GM12878 (cell line): ENCODE results near the gene BSN. TPM values are rescaled to one million over a fixed set of nuclear protein-coding genes. Genes with fewer than 3 reads are reported as not detected.

Source experiments
- BCL3 ChIP-seq: IDR thresholded peaks from 2 replicates; pipeline ENCODE4 v1.6.1; 2011; ENCODE audit warnings: borderline replicate concordance, low read depth, mild to moderate bottlenecking, moderate library complexity, low read length; ENCODE audit not compliant: insufficient read depth, poor library complexity, severe bottlenecking
- BHLHE40 ChIP-seq, 2 experiments: fragments of 450-650 bp in 1 of 2; IDR thresholded peaks; 2 replicates each; pipeline ENCODE4 v1.6.1; 2011 to 2017; ENCODE audit warnings: low read depth in 2 of 2, borderline replicate concordance in 1 of 2, improper control_type of control experiment in 1 of 2, low read length in 1 of 2, mild to moderate bottlenecking in 1 of 2
- BRCA1 ChIP-seq: IDR thresholded peaks from 2 replicates; pipeline ENCODE4 v1.6.1; 2011; ENCODE audit warnings: low read depth, low read length, improper control_type of control experiment
- CBFB ChIP-seq: IDR thresholded peaks from 2 replicates; pipeline ENCODE4 v1.6.1; 2016; ENCODE audit warnings: antibody characterized with exemption, low read depth
- CHD2 ChIP-seq: IDR thresholded peaks from 2 replicates; pipeline ENCODE4 v1.6.1; 2011; ENCODE audit warnings: low read depth, low read length, improper control_type of control experiment, borderline replicate concordance
- CHD4 ChIP-seq: fragments of 200-600 bp; sonication (generic); IDR thresholded peaks from 2 replicates; pipeline ENCODE4 v1.6.1; 2016; ENCODE audit warnings: mild to moderate bottlenecking
- EGR1 ChIP-seq, 2 experiments: IDR thresholded peaks; 1 replicate in 1 of 2; 2 replicates in 1 of 2; pipeline ENCODE4 v1.6.1; 2011 to 2012; ENCODE audit warnings: low read depth in 2 of 2, low read length in 2 of 2, borderline replicate concordance in 1 of 2, mild to moderate bottlenecking in 1 of 2, moderate library complexity in 1 of 2
- ESRRA ChIP-seq: IDR thresholded peaks from 2 replicates; pipeline ENCODE4 v1.6.1; 2012; ENCODE audit warnings: mild to moderate bottlenecking, low read length, improper control_type of control experiment
- FOS ChIP-seq: IDR thresholded peaks from 3 replicates; pipeline ENCODE4 v1.6.1; 2011; ENCODE audit warnings: borderline replicate concordance; ENCODE audit not compliant: insufficient read length; ENCODE audit errors: extremely low read depth
- GABPA ChIP-seq: IDR thresholded peaks from 2 replicates; pipeline ENCODE4 v1.6.1; 2014; ENCODE audit warnings: antibody characterized with exemption, low read depth, mild to moderate bottlenecking, inconsistent platforms
- GATAD2B ChIP-seq: fragments of 450-650 bp; conservative IDR thresholded peaks from 2 replicates; pipeline ENCODE4 v1.6.1; 2017; ENCODE audit warnings: low read depth, mild to moderate bottlenecking, moderate library complexity
- HDGF ChIP-seq: fragments of 450-650 bp; IDR thresholded peaks from 2 replicates; pipeline ENCODE4 v1.6.1; 2016; ENCODE audit warnings: antibody characterized with exemption
- IKZF2 ChIP-seq, 2 experiments: fragments of 450-650 bp; IDR thresholded peaks; 2 replicates each; pipeline ENCODE4 v1.6.1; 2017; ENCODE audit warnings: mild to moderate bottlenecking in 2 of 2, moderate library complexity in 2 of 2
- MEF2A ChIP-seq: IDR thresholded peaks from 2 replicates; pipeline ENCODE4 v1.6.1; 2011; ENCODE audit warnings: low read depth, mild to moderate bottlenecking, low read length, moderate library complexity; ENCODE audit not compliant: insufficient read depth
- MEF2B ChIP-seq: fragments of 450-650 bp; IDR thresholded peaks from 2 replicates; pipeline ENCODE4 v1.6.1; 2018; ENCODE audit warnings: mild to moderate bottlenecking, moderate library complexity; ENCODE audit not compliant: partially characterized antibody, poor library complexity, severe bottlenecking
- MXI1 ChIP-seq: fragments of 150-350 bp; IDR thresholded peaks from 2 replicates; pipeline ENCODE4 v1.6.1; 2011; ENCODE audit warnings: low read depth, mild to moderate bottlenecking, inconsistent platforms, low read length, improper control_type of control experiment
- PKNOX1 ChIP-seq: fragments of 450-650 bp; IDR thresholded peaks from 2 replicates; pipeline ENCODE4 v1.6.1; 2016; ENCODE audit warnings: mild to moderate bottlenecking
- RAD21 ChIP-seq: IDR thresholded peaks from 2 replicates; pipeline ENCODE4 v1.6.1; 2011; ENCODE audit warnings: mild to moderate bottlenecking, low read depth, low read length, moderate library complexity; ENCODE audit not compliant: insufficient read depth
- RBBP5 ChIP-seq: fragments of 200-600 bp; sonication (generic); conservative IDR thresholded peaks from 2 replicates; pipeline ENCODE4 v1.6.1; 2016
- RELB ChIP-seq: fragments of 450-650 bp; IDR thresholded peaks from 2 replicates; pipeline ENCODE4 v1.6.1; 2017; ENCODE audit warnings: low read depth, mild to moderate bottlenecking, moderate library complexity
- SMARCA5 ChIP-seq: fragments of 450-650 bp; IDR thresholded peaks from 2 replicates; pipeline ENCODE4 v1.6.1; 2017; ENCODE audit warnings: mild to moderate bottlenecking
- SP1 ChIP-seq: IDR thresholded peaks from one replicate; pipeline ENCODE4 v1.6.1; 2011; ENCODE audit warnings: low read depth, low read length
- SPI1 ChIP-seq: IDR thresholded peaks from 2 replicates; pipeline ENCODE4 v1.6.1; 2011; ENCODE audit warnings: low read depth, mild to moderate bottlenecking, low read length, moderate library complexity, borderline replicate concordance; ENCODE audit not compliant: insufficient read depth
- TAF1 ChIP-seq: IDR thresholded peaks from 2 replicates; pipeline ENCODE4 v1.6.1; 2011; ENCODE audit warnings: mild to moderate bottlenecking, low read depth, low read length, borderline replicate concordance
- YY1 ChIP-seq: IDR thresholded peaks from 2 replicates; pipeline ENCODE4 v1.6.1; 2011; ENCODE audit warnings: low read depth, mild to moderate bottlenecking, low read length
- polyA plus RNA-seq, 11 experiments: library from polyadenylated mRNA; depleted of rRNA in 4 of 11; unstranded in 6 of 11; stranded (reverse) in 5 of 11; fragments of >200 nt; fragmentation: Nextera tagmentation in 4 of 11; fragmentation: Illumina TruSeq in 1 of 11; extraction: Ambion mirVana in 4 of 11; extraction: Trizol in 1 of 11; gene quantifications; 1 replicate in 1 of 11; 2 replicates in 10 of 11; pipeline versions ENCODE4 v1.2.1 to v1.2.3, GENCODE V29; 2011 to 2016; ENCODE audit warnings: inconsistent platforms in 2 of 11, missing spikeins in 2 of 11, low read depth in 1 of 11
- total RNA-seq, 4 experiments: library from RNA; depleted of rRNA in 3 of 4; stranded (reverse); fragments of >200 nt in 3 of 4; fragmentation: Illumina TruSeq in 1 of 4; extraction: Trizol in 1 of 4; gene quantifications; 2 replicates each; pipeline versions ENCODE4 v1.2.1 to v1.2.3, GENCODE V29; 2013 to 2021

Gene BSN
- total and polyA plus RNA-seq, 10 of the 15 experiments (the other 5 are each of a cell fraction or from before 2014, with no cell fraction given), result under 0.01 to 0.19 (median 0.05) TPM; not detected in 1

GRCh38 chr3:49673715-49674496, 119.6 kb downstream of the BSN start, which contains the start of gene APEH (continued):
- TF ChIP-seq BHLHE40 (IDR thresholded peaks at IDR 0.05; ENCODE audit: borderline replicate concordance in 1 of 2, low read depth in 2 of 2, low read length in 1 of 2), result peak; percentile 76 to 90
- no peak for TF ChIP-seq MEF2A
- peak; percentile 82 for TF ChIP-seq SP1
- TF ChIP-seq RELB, result peak; percentile 87
- TF ChIP-seq HDGF, result peak; percentile 98
- TF ChIP-seq SPI1, result 0 out of 2 replicates have a peak, but pooled peaks have one; percentile 1
- no peak for TF ChIP-seq ESRRA
- no peak for TF ChIP-seq CHD4
- TF ChIP-seq IKZF2 (IDR thresholded peaks at IDR 0.05), result peak in 1 of 2 experiments; percentile 48; a peak in 3 of 4 replicates
- no peak for TF ChIP-seq RAD21
- TF ChIP-seq CHD2, result peak; percentile 64; the same call in 1 of the 2 replicates
- TF ChIP-seq CBFB, result peak; percentile 24; the same call in 1 of the 2 replicates
- TF ChIP-seq MXI1, result peak; percentile 82
- no peak for TF ChIP-seq RBBP5
- TF ChIP-seq MEF2B, result peak; percentile 64
- 0 out of 2 replicates have a peak, but pooled peaks have one; percentile 39 for TF ChIP-seq TAF1
- 0 out of 2 replicates have a peak, but pooled peaks have one; percentile 31 for TF ChIP-seq SMARCA5
- peak; percentile 83 for TF ChIP-seq GABPA
- 0 out of 2 replicates have a peak, but pooled peaks have one; percentile 60 for TF ChIP-seq GATAD2B
- no peak for TF ChIP-seq FOS
- peak; percentile 12 to 70 for TF ChIP-seq EGR1 (IDR thresholded peaks at IDR 0.05; ENCODE audit: borderline replicate concordance in 1 of 2, low read depth in 2 of 2, low read length in 2 of 2)
- no peak for TF ChIP-seq BRCA1
- peak; percentile 58; the same call in 1 of the 2 replicates for TF ChIP-seq YY1
- TF ChIP-seq BCL3, result no peak
- peak; percentile 95 for TF ChIP-seq PKNOX1
